ENCODE measurements around the gene ATP12A.

Gene ATP12A

GRCh38 chr13:24671386-24672113 is 8.7 kb upstream of the ATP12A start:
- H3K4me3 Mint-ChIP-seq, result peak overlapping the region; percentile 16
- H3K27me3 Mint-ChIP-seq (ENCODE audit: low read depth, poor library complexity), result peaks cover 14% of the 10 kb centered on the region
- TF ChIP-seq CTCF (IDR thresholded peaks at IDR 0.05), result peak; percentile 52
- H3K27ac Mint-ChIP-seq, result peak overlapping the region; percentile 97
- H3K9me3 Mint-ChIP-seq, result no peaks in the 10 kb centered on the region
- H3K4me1 Mint-ChIP-seq, result peaks cover 48% of the 10 kb centered on the region
- no peaks in the 10 kb centered on the region for H3K36me3 Mint-ChIP-seq (ENCODE audit: low read depth)
- DNase-seq, result no peak

GRCh38 chr13:24672141-24673132 is 7.8 kb upstream of the ATP12A start:
- DNase-seq, result peak; percentile 67
- peak overlapping the region; percentile 97 for H3K27ac Mint-ChIP-seq
- H3K4me1 Mint-ChIP-seq, result peaks cover 48% of the 10 kb centered on the region
- H3K4me3 Mint-ChIP-seq, result peak overlapping the region; percentile 16
- H3K27me3 Mint-ChIP-seq (ENCODE audit: low read depth, poor library complexity), result peaks cover 23% of the 10 kb centered on the region
- no peaks in the 10 kb centered on the region for H3K9me3 Mint-ChIP-seq
- TF ChIP-seq CTCF (IDR thresholded peaks at IDR 0.05), result no peak
- no peaks in the 10 kb centered on the region for H3K36me3 Mint-ChIP-seq (ENCODE audit: low read depth)

GRCh38 chr13:24675806-24676570 is 4.2 kb upstream of the ATP12A start:
- H3K27ac Mint-ChIP-seq, result no peak overlapping the region
- H3K9me3 Mint-ChIP-seq, result no peaks in the 10 kb centered on the region
- DNase-seq, result no peak
- peaks cover 47% of the 10 kb centered on the region for H3K27me3 Mint-ChIP-seq (ENCODE audit: low read depth, poor library complexity)
- no peaks in the 10 kb centered on the region for H3K36me3 Mint-ChIP-seq (ENCODE audit: low read depth)
- peaks cover 31% of the 10 kb centered on the region for H3K4me1 Mint-ChIP-seq
- no peak for TF ChIP-seq CTCF (IDR thresholded peaks at IDR 0.05)
- no peak overlapping the region for H3K4me3 Mint-ChIP-seq

GRCh38 chr13:24678151-24678550 is 2.1 kb upstream of the ATP12A start:
- peaks cover 60% of the 10 kb centered on the region for H3K27me3 Mint-ChIP-seq (ENCODE audit: low read depth, poor library complexity)
- no peak overlapping the region for H3K27ac Mint-ChIP-seq
- DNase-seq, result no peak
- no peaks in the 10 kb centered on the region for H3K36me3 Mint-ChIP-seq (ENCODE audit: low read depth)
- no peak overlapping the region for H3K4me3 Mint-ChIP-seq
- no peak for TF ChIP-seq CTCF (IDR thresholded peaks at IDR 0.05)
- peaks cover 17% of the 10 kb centered on the region for H3K4me1 Mint-ChIP-seq
- H3K9me3 Mint-ChIP-seq, result no peaks in the 10 kb centered on the region

GRCh38 chr13:24679686-24680085 is 522 bp upstream of the ATP12A start:
- H3K36me3 Mint-ChIP-seq (ENCODE audit: low read depth), result no peaks in the 10 kb centered on the region
- H3K4me3 Mint-ChIP-seq, result peak overlapping the region; percentile 61
- no peak for TF ChIP-seq CTCF (IDR thresholded peaks at IDR 0.05)
- peaks cover 23% of the 10 kb centered on the region for H3K4me1 Mint-ChIP-seq
- no peaks in the 10 kb centered on the region for H3K9me3 Mint-ChIP-seq
- H3K27ac Mint-ChIP-seq, result no peak overlapping the region
- peaks cover 68% of the 10 kb centered on the region for H3K27me3 Mint-ChIP-seq (ENCODE audit: low read depth, poor library complexity)
- no peak for DNase-seq
